Activated T-cell treated with anti-CD3 and anti-CD28 coated beads, Interleukin-2, amount 50 U/mL, for 4 hours (primary cell): Measurements from ENCODE around the gene PHF13. TPM values are rescaled to one million over a fixed set of nuclear protein-coding genes. Genes with fewer than 3 reads are reported as not detected.

ENCODE experiments used
- ATAC-seq, 2 donors: fragments of 200-7000 bp; cut with Tn5 transposase; one replicate each; pipeline ENCODE4 v1.10.0; 2021
- DNase-seq: peaks from one replicate; pipeline ENCODE4 v3.0.0-alpha.2; 2020
- H3K27me3 Mint-ChIP-seq: one replicate; pipeline ENCODE4 v1.8.0; 2021; ENCODE audit warnings: low read depth, mixed read lengths
- H3K36me3 Mint-ChIP-seq: one replicate; pipeline ENCODE4 v1.8.0; 2022; ENCODE audit warnings: mixed read lengths; ENCODE audit not compliant: insufficient read depth
- H3K4me1 Mint-ChIP-seq: one replicate; pipeline ENCODE4 v1.8.0; 2021; ENCODE audit warnings: low read depth, mixed read lengths
- H3K4me3 Mint-ChIP-seq: one replicate; pipeline ENCODE4 v1.8.0; 2021; ENCODE audit warnings: mild to moderate bottlenecking, moderate library complexity, mixed read lengths
- H3K9me3 Mint-ChIP-seq: one replicate; pipeline ENCODE4 v1.8.0; 2021; ENCODE audit warnings: mixed read lengths
- total RNA-seq, 3 donors: library from RNA; stranded (reverse); gene quantifications; one replicate each; pipeline ENCODE4 v1.2.1, GENCODE V29; 2021

The PHF13 gene
- total RNA-seq, 3 donors from 2014 or later, result 10.5 to 14.4 (median 10.9) TPM

GRCh38 chr1:6672558-6672957, 59.0 kb downstream of the PHF13 start:
- Mint-ChIP-seq H3K4me1 (no peaks in the 10 kb centered on the region), H3K27me3 (no peaks in the 10 kb centered on the region), H3K36me3 (peaks cover 32% of the 10 kb centered on the region), H3K9me3 (no peaks in the 10 kb centered on the region), H3K4me3 (no peak overlapping the region)
- ATAC-seq, result no peak
- no peak for DNase-seq

Other genes with a start within 250 kb of the PHF13 start
- gene ACOT7, start 220.0 kb upstream of the PHF13 start, total RNA-seq, result 100 to 1,000 TPM in 2 of 3 donors, 10 to 100 TPM in 1; 92.8 to 112 (median 101) TPM
- not detected for gene HES2, start 193.8 kb upstream of the PHF13 start, total RNA-seq
- under 1 TPM; 0.42 to 0.76 (median 0.60) TPM for gene ESPN, start 189.0 kb upstream of the PHF13 start, total RNA-seq
- gene TNFRSF25, start 147.6 kb upstream of the PHF13 start, total RNA-seq, result 100 to 1,000 TPM; 137 to 149 (median 145) TPM
- 1 to 10 TPM; 1.2 to 2.1 (median 1.4) TPM for gene PLEKHG5, start 122.1 kb upstream of the PHF13 start, total RNA-seq
- 10 to 100 TPM; 69.3 to 80.2 (median 76.5) TPM for gene NOL9, start 59.2 kb upstream of the PHF13 start, total RNA-seq
- not detected for gene TAS1R1, start 58.4 kb upstream of the PHF13 start, total RNA-seq
- gene ZBTB48, start 33.7 kb upstream of the PHF13 start, total RNA-seq, result 10 to 100 TPM; 32.1 to 37.6 (median 33.7) TPM
- 10 to 100 TPM; 49.5 to 54.9 (median 51.4) TPM for gene KLHL21, start 10.9 kb upstream of the PHF13 start, total RNA-seq
- 10 to 100 TPM; 16.7 to 19.5 (median 19.1) TPM for gene THAP3, start 11.1 kb downstream of the PHF13 start, total RNA-seq
- gene DNAJC11, start 88.1 kb downstream of the PHF13 start, total RNA-seq, result 10 to 100 TPM; 84.7 to 99.7 (median 92.8) TPM
- gene CAMTA1, start 171.7 kb downstream of the PHF13 start, total RNA-seq, result 10 to 100 TPM; 47.5 to 50.3 (median 47.7) TPM